Measurements from ENCODE around the gene TMCC2. TPM values are rescaled to one million over a fixed set of nuclear protein-coding genes. Genes with fewer than 3 reads are reported as not detected.
A peak's percentile ranks its signal among the peaks of the same experiment; 100 is the strongest.
"Not testable (repeated sequence)": the region's sequence is repeated elsewhere in the genome, so short reads cannot be mapped to it uniquely, and the experiment has no call there.

TMCC2 gene
- under 1 TPM; 0.52 to 0.64 TPM for total RNA-seq

DNA sequence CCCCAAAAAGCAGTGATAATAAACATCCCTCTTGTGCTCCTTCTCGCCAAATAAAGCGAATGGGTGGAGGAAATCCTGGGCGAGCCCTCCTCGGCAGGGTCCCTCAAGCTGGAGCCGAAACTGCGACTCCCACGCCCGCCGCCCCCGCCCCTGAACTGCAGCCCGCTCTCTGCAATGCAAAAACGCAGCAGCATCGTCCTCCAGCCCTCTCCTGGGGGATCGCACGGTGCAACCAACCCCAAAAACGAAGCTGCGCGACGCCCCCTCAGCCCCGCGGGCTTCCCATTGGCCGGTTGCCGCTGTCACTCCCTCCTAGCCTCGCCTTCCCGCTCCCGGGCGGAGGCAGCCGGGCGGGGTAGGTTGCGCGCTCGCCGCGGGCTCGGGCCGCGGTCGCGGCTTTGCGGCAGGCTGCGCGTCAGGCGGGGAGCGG lies at the start of gene TMCC2:
Gene TMCC2 (plus strand): TSS at position 363 of the 430 bp plus-strand sequence. CDS start 619 bp downstream, outside the sequence.
- Mint-ChIP-seq H3K4me1 (peaks cover 42% of the 10 kb centered on the region), H3K27me3 (peaks cover 43% of the 10 kb centered on the region), H3K27ac (peak within 1 kb of the TSS; percentile 64), H3K36me3 (ENCODE audit: low read depth) (no peaks in the 10 kb centered on the region), H3K4me3 (peak within 1 kb of the TSS; percentile 76), H3K9me3 (no peaks in the 10 kb centered on the region)
- POLR2A ChIA-PET, result no interaction called here
- DNase-seq, result peak; percentile 79
- CTCF ChIA-PET, result interaction anchor here (1.0 to 6.2 kb wide), 7 partner anchors 9 to 97 kb away, joined by 3 to 103 read pairs (median 8); partner anchors contain the start of gene NUAK2

DNA sequence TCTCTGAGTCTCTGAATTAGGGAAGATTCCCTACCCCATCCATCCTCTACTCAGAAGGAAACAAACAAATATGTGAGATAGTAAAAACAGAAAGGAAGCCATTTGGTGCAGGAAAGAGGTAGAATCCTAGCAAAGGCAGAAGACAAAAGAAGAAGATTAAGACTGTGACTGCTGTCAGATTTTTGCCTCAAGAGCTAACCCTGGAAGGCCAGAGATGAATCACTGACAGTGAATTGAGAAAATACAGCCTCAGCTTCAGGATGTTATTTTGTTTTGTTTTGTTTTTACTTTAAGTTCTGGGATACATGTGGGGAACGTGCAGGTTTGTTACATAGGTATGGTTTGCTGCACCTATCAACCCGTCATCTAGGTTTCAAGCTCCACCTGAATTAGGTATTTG lies 47.9 kb upstream of the TMCC2 start:
- Mint-ChIP-seq H3K9me3 (no peaks in the 10 kb centered on the region), H3K4me3 (no peak overlapping the region), H3K27me3 (no peaks in the 10 kb centered on the region), H3K36me3 (ENCODE audit: low read depth) (peaks cover 12% of the 10 kb centered on the region), H3K4me1 (peaks cover 21% of the 10 kb centered on the region), H3K27ac (no peak overlapping the region)
- ChIA-PET CTCF (interaction anchor here (0.6 kb wide), 1 partner anchor 28 kb away, joined by 3 read pairs; no protein-coding TSS in a partner anchor), POLR2A (interaction anchor here (0.6 kb wide), 1 partner anchor 21 kb away, joined by 3 read pairs; no protein-coding TSS in a partner anchor)
- DNase-seq, result no peak

DNA sequence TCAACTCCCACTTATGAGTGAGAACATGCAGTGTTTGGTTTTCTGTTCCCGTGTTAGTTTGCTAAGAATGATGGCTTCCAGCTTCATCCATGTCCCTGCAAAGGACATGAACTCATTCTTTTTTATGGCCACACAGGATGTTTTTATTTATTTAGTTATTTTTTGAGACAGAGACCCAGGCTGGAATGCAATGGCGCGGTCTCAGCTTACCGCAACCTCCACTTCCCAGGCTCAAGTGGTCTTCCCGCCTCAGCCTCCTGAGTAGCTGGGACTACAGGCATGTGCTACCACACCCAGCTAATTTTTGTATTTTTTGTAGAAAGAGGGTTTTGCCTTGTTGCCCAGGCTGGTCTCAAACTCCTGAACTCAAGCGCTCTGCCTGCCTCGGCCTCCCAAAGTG lies 47.4 kb upstream of the TMCC2 start:
- H3K4me1 Mint-ChIP-seq, result peaks cover 22% of the 10 kb centered on the region
- H3K27ac Mint-ChIP-seq, H3K4me3 Mint-ChIP-seq, POLR2A ChIA-PET, DNase-seq, H3K27me3 Mint-ChIP-seq, CTCF ChIA-PET, H3K9me3 Mint-ChIP-seq: not testable (repeated sequence)
- H3K36me3 Mint-ChIP-seq (ENCODE audit: low read depth), result peaks cover 13% of the 10 kb centered on the region

DNA sequence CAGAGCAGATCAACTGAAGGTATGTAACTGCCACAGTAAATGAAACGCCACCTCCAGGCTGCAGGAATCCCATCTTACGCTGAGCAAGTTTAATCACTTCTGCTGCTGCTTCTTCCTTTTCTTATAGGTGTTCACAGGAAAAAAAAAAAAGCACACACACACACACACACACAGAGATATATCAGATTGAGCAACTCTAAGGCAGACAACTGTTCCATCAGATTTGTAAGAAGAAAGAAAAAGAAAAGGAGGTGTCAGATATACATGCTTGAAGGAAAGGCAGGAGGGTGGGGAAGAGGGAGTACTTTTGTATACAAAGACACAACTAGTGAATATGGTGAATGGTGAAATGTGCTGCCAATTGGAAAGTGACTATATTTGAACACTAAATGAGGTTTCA lies 44.8 kb upstream of the TMCC2 start:
- Mint-ChIP-seq H3K4me1 (peaks cover 46% of the 10 kb centered on the region), H3K4me3 (no peak overlapping the region), H3K27ac (no peak overlapping the region), H3K36me3 (ENCODE audit: low read depth) (peaks cover 26% of the 10 kb centered on the region), H3K27me3 (no peaks in the 10 kb centered on the region), H3K9me3 (no peaks in the 10 kb centered on the region)
- CTCF ChIA-PET, result no interaction called here
- POLR2A ChIA-PET, result no interaction called here
- no peak for DNase-seq

- ChIA-PET POLR2A (interaction anchor here (0.7 kb wide), 1 partner anchor 1362 kb away, joined by 3 read pairs; no protein-coding TSS in a partner anchor), CTCF (interaction anchor here (1.1 to 1.5 kb wide), 3 partner anchors 12 to 71 kb away, joined by 3 to 4 read pairs (median 3); no protein-coding TSS in a partner anchor)
- Mint-ChIP-seq H3K4me3 (no peak overlapping the region), H3K27me3 (no peaks in the 10 kb centered on the region), H3K36me3 (ENCODE audit: low read depth) (peaks cover 26% of the 10 kb centered on the region), H3K9me3 (no peaks in the 10 kb centered on the region), H3K27ac (peak overlapping the region; percentile 21), H3K4me1 (peaks cover 46% of the 10 kb centered on the region)
- no peak for DNase-seq
Observed at GRCh38 chr1:205183676-205184335, 43.9 kb upstream of the TMCC2 start.

- H3K27me3 Mint-ChIP-seq, result no peaks in the 10 kb centered on the region
- H3K4me3 Mint-ChIP-seq, result no peak overlapping the region
- H3K9me3 Mint-ChIP-seq, result no peaks in the 10 kb centered on the region
- POLR2A ChIA-PET, result no interaction called here
- peak overlapping the region; percentile 4 for H3K27ac Mint-ChIP-seq
- H3K36me3 Mint-ChIP-seq (ENCODE audit: low read depth), result peaks cover 25% of the 10 kb centered on the region
- DNase-seq, result no peak
- peaks cover 55% of the 10 kb centered on the region for H3K4me1 Mint-ChIP-seq
- CTCF ChIA-PET, result interaction anchor here (0.7 to 1.3 kb wide), 6 partner anchors 9 to 70 kb away, joined by 3 to 9 read pairs (median 3); no protein-coding TSS in a partner anchor
Observed at GRCh38 chr1:205186191-205186590, 41.6 kb upstream of the TMCC2 start.

DNA sequence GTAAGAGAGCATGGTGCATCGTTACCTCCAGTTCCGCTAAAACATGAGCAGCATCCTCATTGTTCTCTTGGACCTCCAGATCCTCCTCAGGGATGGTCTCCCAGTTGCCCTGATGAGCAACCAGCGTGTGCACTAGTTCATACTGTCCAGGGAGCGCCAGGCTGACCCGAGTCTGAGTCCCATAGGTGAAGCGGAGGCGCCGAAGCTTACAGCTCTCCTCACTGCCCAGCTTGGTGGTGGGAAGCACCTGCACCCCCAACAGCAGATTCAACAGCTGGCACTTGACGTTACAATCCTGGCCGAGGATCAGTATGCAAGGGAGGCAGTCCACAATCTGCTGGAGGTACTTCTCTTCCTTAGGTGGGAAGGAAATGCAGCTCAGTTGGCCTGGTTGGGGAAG lies 40.3 kb upstream of the TMCC2 start:
- no peak overlapping the region for H3K4me3 Mint-ChIP-seq
- no peak overlapping the region for H3K27ac Mint-ChIP-seq
- H3K36me3 Mint-ChIP-seq (ENCODE audit: low read depth), result peaks cover 25% of the 10 kb centered on the region
- CTCF ChIA-PET, result interaction anchor here (0.6 to 0.7 kb wide), 3 partner anchors 42 to 780 kb away, joined by 3 read pairs; no protein-coding TSS in a partner anchor
- no peaks in the 10 kb centered on the region for H3K27me3 Mint-ChIP-seq
- no peak for DNase-seq
- H3K4me1 Mint-ChIP-seq, result peaks cover 57% of the 10 kb centered on the region
- POLR2A ChIA-PET, result no interaction called here
- H3K9me3 Mint-ChIP-seq, result no peaks in the 10 kb centered on the region

- Mint-ChIP-seq H3K27ac (no peak overlapping the region), H3K4me1 (peaks cover 53% of the 10 kb centered on the region), H3K36me3 (ENCODE audit: low read depth) (peaks cover 22% of the 10 kb centered on the region), H3K9me3 (peaks cover 3% of the 10 kb centered on the region), H3K27me3 (no peaks in the 10 kb centered on the region), H3K4me3 (no peak overlapping the region)
- ChIA-PET CTCF (interaction anchor here (0.9 to 1.2 kb wide), 2 partner anchors 12 to 46 kb away, joined by 3 read pairs; no protein-coding TSS in a partner anchor), POLR2A (interaction anchor here (0.6 kb wide), 1 partner anchor 11 kb away, joined by 6 read pairs; no protein-coding TSS in a partner anchor)
- no peak for DNase-seq
Observed at GRCh38 chr1:205188098-205188497, 39.6 kb upstream of the TMCC2 start.

- Mint-ChIP-seq H3K4me3 (no peak overlapping the region), H3K27me3 (no peaks in the 10 kb centered on the region), H3K36me3 (ENCODE audit: low read depth) (peaks cover 20% of the 10 kb centered on the region), H3K4me1 (peaks cover 48% of the 10 kb centered on the region), H3K9me3 (peaks cover 3% of the 10 kb centered on the region), H3K27ac (no peak overlapping the region)
- CTCF ChIA-PET, result interaction anchor here (0.9 to 1.2 kb wide), 3 partner anchors 9 to 47 kb away, joined by 3 read pairs; no protein-coding TSS in a partner anchor
- POLR2A ChIA-PET, result no interaction called here
- DNase-seq, result no peak
Observed at GRCh38 chr1:205188596-205188995, 39.1 kb upstream of the TMCC2 start.

GRCh38 chr1:205189131-205189530 lies 38.6 kb upstream of the TMCC2 start:
- no peak overlapping the region for H3K4me3 Mint-ChIP-seq
- no peaks in the 10 kb centered on the region for H3K27me3 Mint-ChIP-seq
- POLR2A ChIA-PET, result no interaction called here
- CTCF ChIA-PET, result interaction anchor here (0.9 to 1.2 kb wide), 3 partner anchors 9 to 47 kb away, joined by 3 read pairs; no protein-coding TSS in a partner anchor
- peaks cover 22% of the 10 kb centered on the region for H3K36me3 Mint-ChIP-seq (ENCODE audit: low read depth)
- peaks cover 7% of the 10 kb centered on the region for H3K9me3 Mint-ChIP-seq
- no peak for DNase-seq
- H3K4me1 Mint-ChIP-seq, result peaks cover 44% of the 10 kb centered on the region
- H3K27ac Mint-ChIP-seq, result no peak overlapping the region

DNA sequence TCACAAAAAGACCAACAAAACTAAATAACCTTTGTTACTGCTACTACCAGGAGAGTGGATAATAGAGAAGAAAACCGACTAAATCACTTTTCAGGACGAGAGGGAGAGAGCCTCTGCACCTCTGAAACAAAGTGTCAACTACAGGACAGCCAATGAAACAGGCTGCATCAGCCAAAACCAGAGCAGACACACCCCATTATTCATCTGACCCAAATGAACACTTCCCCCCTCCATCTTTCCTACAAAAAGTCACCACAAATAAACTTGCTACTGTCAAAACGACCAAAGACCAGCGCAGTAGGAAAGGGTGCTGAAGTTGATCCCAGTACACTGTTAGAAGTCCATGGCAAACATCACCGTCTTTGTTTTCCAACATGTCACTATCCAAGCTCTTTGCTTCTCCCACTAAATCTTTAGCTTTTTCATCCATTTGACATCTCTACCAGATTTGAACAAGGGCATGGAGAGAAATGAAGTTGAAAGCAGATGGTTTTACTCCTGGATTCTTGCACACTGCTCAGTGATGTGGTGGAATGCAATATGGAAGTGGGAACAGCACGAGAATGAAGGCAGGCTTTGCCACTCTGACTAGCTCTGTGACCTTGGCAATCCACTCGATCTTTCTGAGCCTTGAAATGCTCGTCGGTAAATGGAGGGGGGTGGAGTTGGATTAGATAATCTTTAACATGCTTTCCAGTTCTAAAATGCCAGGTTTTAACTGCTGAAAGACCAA lies 36.7 kb upstream of the TMCC2 start:
- ChIA-PET CTCF (no interaction called here), POLR2A (no interaction called here)
- no peak for DNase-seq
- Mint-ChIP-seq H3K27ac (no peak overlapping the region), H3K4me3 (no peak overlapping the region), H3K36me3 (ENCODE audit: low read depth) (peaks cover 27% of the 10 kb centered on the region), H3K9me3 (peaks cover 7% of the 10 kb centered on the region), H3K4me1 (peaks cover 30% of the 10 kb centered on the region), H3K27me3 (no peaks in the 10 kb centered on the region)

DNA sequence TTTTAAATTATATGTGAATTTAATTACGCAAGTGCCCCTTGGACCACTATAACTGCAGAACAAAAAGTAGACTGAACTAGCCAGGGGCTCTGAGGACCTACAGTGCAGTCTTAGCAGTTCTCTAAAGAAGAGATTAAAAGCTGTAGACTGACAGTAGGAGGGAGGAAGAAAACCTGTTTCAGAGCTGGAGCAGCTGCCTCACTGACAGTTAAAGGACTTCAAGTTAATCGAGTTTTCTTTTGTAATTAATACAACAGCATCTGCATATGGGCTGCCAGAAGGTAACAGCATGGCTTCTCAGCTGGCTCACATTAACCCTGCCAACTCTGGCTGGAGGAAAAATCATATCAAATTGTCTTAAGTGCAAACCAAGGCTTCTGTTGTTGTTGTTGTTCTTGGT lies 36.1 kb upstream of the TMCC2 start:
- H3K4me3 Mint-ChIP-seq, result no peak overlapping the region
- H3K4me1 Mint-ChIP-seq, result peaks cover 24% of the 10 kb centered on the region
- ChIA-PET POLR2A (no interaction called here), CTCF (interaction anchor here (0.8 to 1.2 kb wide), 4 partner anchors 12 to 37 kb away, joined by 3 to 6 read pairs (median 3); no protein-coding TSS in a partner anchor)
- DNase-seq, result no peak
- no peak overlapping the region for H3K27ac Mint-ChIP-seq
- H3K36me3 Mint-ChIP-seq (ENCODE audit: low read depth), result peaks cover 23% of the 10 kb centered on the region
- H3K9me3 Mint-ChIP-seq, result peaks cover 7% of the 10 kb centered on the region
- H3K27me3 Mint-ChIP-seq, result no peaks in the 10 kb centered on the region

DNA sequence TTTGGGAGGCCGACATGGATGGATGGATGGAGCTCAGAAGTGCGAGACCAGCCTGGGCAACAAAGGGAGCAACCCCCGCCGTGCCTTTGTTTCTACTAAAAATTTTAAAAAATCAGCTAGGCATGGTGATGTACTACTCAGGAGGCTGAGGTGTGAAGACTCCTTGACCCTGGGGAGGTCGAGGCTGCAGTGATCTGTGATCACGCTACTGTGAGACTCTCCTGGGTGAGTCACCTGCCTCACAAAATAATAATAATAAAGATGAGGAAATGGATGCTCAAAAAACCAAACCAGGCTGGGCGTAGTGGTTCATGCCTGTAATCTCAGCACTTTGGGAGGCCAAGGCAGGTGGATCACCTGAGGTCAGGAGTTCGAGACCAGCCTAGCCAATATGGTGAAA lies 35.5 kb upstream of the TMCC2 start:
- Mint-ChIP-seq H3K4me3 (no peak overlapping the region), H3K36me3 (ENCODE audit: low read depth) (peaks cover 21% of the 10 kb centered on the region), H3K27ac (no peak overlapping the region), H3K4me1 (peaks cover 19% of the 10 kb centered on the region), H3K27me3 (no peaks in the 10 kb centered on the region), H3K9me3 (peaks cover 7% of the 10 kb centered on the region)
- POLR2A ChIA-PET, result no interaction called here
- no peak for DNase-seq
- CTCF ChIA-PET, result interaction anchor here (0.8 to 1.2 kb wide), 4 partner anchors 11 to 37 kb away, joined by 3 to 6 read pairs (median 3); no protein-coding TSS in a partner anchor

All from activated CD4-positive, alpha-beta T cell treated with anti-CD3 and anti-CD28 coated beads, Interleukin-2, amount 10 ng/mL, durations not matched to agents 7 days and 5 days (primary cell).